IMR-90 (cell line): ENCODE results near the gene CLEC4A. TPM values are rescaled to one million over a fixed set of nuclear protein-coding genes. Genes with fewer than 3 reads are reported as not detected.

Source experiments
- ATAC-seq: fragments of 200-7000 bp; cut with Tn5 transposase; 2 replicates; pipeline ENCODE4 v1.9.1; 2020; ENCODE audit warnings: low read depth, mild to moderate bottlenecking, moderate library complexity
- BruUV-seq: library from RNA; stranded (reverse); fragments of 400-500 nt; replicated peaks from 2 replicates; lab custom pipeline; 2021; lab: Mats Ljungman, UMichigan
- CTCF ChIA-PET: fragments of 300-600 bp; formaldehyde crosslinking; extraction: SDS; loops from one replicate; lab custom pipeline; 2021; ENCODE audit warnings: antibody characterized with exemption; lab: Yijun Ruan, JAX
- POLR2A ChIA-PET: fragments of 300-600 bp; sonication (Branson Sonifier 250); formaldehyde crosslinking; loops from one replicate; lab custom pipeline; 2022; ENCODE audit warnings: antibody characterized with exemption; ENCODE audit not compliant: unreplicated experiment; lab: Charles Lee
- DNase-seq: peaks from one replicate; pipeline ENCODE4 v3.0.0; 2013
- H2AFZ ChIP-seq: replicated peaks from 2 replicates; pipeline ENCODE3; 2013; ENCODE audit warnings: low read length, mild to moderate bottlenecking; ENCODE audit not compliant: poor library complexity
- H2AK5ac ChIP-seq: 2 replicates; pipeline ENCODE4 v1.6.1; 2013; ENCODE audit warnings: low read depth, low read length, inconsistent platforms
- H2AK9ac ChIP-seq: replicated peaks from 2 replicates; pipeline ENCODE3; 2013; ENCODE audit warnings: mild to moderate bottlenecking, low read depth, low read length, moderate library complexity; ENCODE audit not compliant: poor library complexity
- H2BK120ac ChIP-seq: 2 replicates; pipeline ENCODE4 v1.6.1; 2013; ENCODE audit warnings: low read depth, low read length, inconsistent platforms
- H2BK15ac ChIP-seq: 3 replicates; pipeline ENCODE4 v1.6.1; 2013; ENCODE audit warnings: low read depth, low read length, inconsistent platforms
- H2BK20ac ChIP-seq: 2 replicates; pipeline ENCODE4 v1.6.1; 2013; ENCODE audit warnings: low read depth, mild to moderate bottlenecking, inconsistent platforms, low read length, moderate library complexity
- H2BK5ac ChIP-seq: 2 replicates; pipeline ENCODE4 v1.6.1; 2013; ENCODE audit warnings: mild to moderate bottlenecking, low read depth, low read length, inconsistent platforms; ENCODE audit not compliant: poor library complexity, severe bottlenecking
- H3K14ac ChIP-seq: replicated peaks from 2 replicates; pipeline ENCODE4 v1.6.1; 2013; ENCODE audit warnings: low read depth, low read length, inconsistent platforms
- H3K18ac ChIP-seq: 2 replicates; pipeline ENCODE4 v1.6.1; 2013; ENCODE audit warnings: low read depth, low read length, control low read depth
- H3K23ac ChIP-seq: 2 replicates; pipeline ENCODE4 v1.6.1; 2013; ENCODE audit warnings: low read depth, low read length, inconsistent platforms
- H3K27ac ChIP-seq: 2 replicates; pipeline ENCODE4 v1.5.1; 2013; ENCODE audit warnings: mild to moderate bottlenecking, control low read depth, low read length; ENCODE audit not compliant: insufficient read depth
- H3K27me3 ChIP-seq: 2 replicates; pipeline ENCODE4 v1.6.1; 2013; ENCODE audit warnings: low read length; ENCODE audit not compliant: control insufficient read depth, insufficient read depth
- H3K36me3 ChIP-seq: 2 replicates; pipeline ENCODE4 v1.6.1; 2013; ENCODE audit warnings: low read length, mixed read lengths; ENCODE audit not compliant: control insufficient read depth, insufficient read depth
- H3K4ac ChIP-seq: 2 replicates; pipeline ENCODE4 v1.6.1; 2013; ENCODE audit warnings: low read depth, low read length, inconsistent platforms
- H3K4me1 ChIP-seq: 2 replicates; pipeline ENCODE4 v1.6.1; 2013; ENCODE audit warnings: low read length, mixed read lengths; ENCODE audit not compliant: control insufficient read depth, insufficient read depth
- H3K4me2 ChIP-seq: 2 replicates; pipeline ENCODE4 v1.6.1; 2013; ENCODE audit warnings: low read depth, mild to moderate bottlenecking, control low read depth, low read length, moderate library complexity
- H3K4me3 ChIP-seq: 2 replicates; pipeline ENCODE4 v1.5.1; 2013; ENCODE audit warnings: low read depth, mild to moderate bottlenecking, control low read depth, low read length, moderate library complexity; ENCODE audit not compliant: insufficient read depth
- H3K56ac ChIP-seq: 2 replicates; pipeline ENCODE4 v1.6.1; 2013; ENCODE audit warnings: low read length, inconsistent platforms; ENCODE audit not compliant: insufficient read depth; ENCODE audit errors: extremely low read depth
- H3K79me1 ChIP-seq, 2 experiments: 2 replicates each; pipeline ENCODE4 v1.6.1; 2013; ENCODE audit warnings: low read length in 2 of 2, inconsistent platforms in 1 of 2, low read depth in 1 of 2
- H3K9ac ChIP-seq: 2 replicates; pipeline ENCODE4 v1.6.1; 2013; ENCODE audit warnings: low read depth, low read length, control low read depth
- H3K9me1 ChIP-seq: 2 replicates; pipeline ENCODE4 v1.6.1; 2013; ENCODE audit warnings: low read length, inconsistent platforms; ENCODE audit not compliant: insufficient read depth
- H3K9me3 ChIP-seq: 2 replicates; pipeline ENCODE4 v1.6.1; 2013; ENCODE audit warnings: low read length; ENCODE audit not compliant: control insufficient read depth, insufficient read depth
- H4K20me1 ChIP-seq: 2 replicates; pipeline ENCODE4 v1.6.1; 2013; ENCODE audit warnings: low read length, inconsistent platforms; ENCODE audit not compliant: insufficient read depth
- H4K5ac ChIP-seq: 2 replicates; pipeline ENCODE4 v1.6.1; 2013; ENCODE audit warnings: mild to moderate bottlenecking, low read depth, low read length, control low read depth
- H4K8ac ChIP-seq, 2 experiments: 2 replicates each; pipeline ENCODE4 v1.6.1; 2013; ENCODE audit warnings: low read depth in 2 of 2, low read length in 2 of 2, control low read depth in 1 of 2, inconsistent platforms in 1 of 2
- H4K91ac ChIP-seq: 2 replicates; pipeline ENCODE4 v1.6.1; 2013; ENCODE audit warnings: low read depth, low read length, inconsistent platforms; ENCODE audit not compliant: insufficient read depth
- CHD1 ChIP-seq: IDR thresholded peaks from 2 replicates; pipeline ENCODE4 v1.6.1; 2012; ENCODE audit warnings: low read depth, low read length, improper control_type of control experiment
- FOS ChIP-seq: fragments of 150-350 bp; IDR thresholded peaks from 2 replicates; pipeline ENCODE4 v1.6.1; 2016; ENCODE audit warnings: low read depth, low read length
- MAZ ChIP-seq: IDR thresholded peaks from 2 replicates; pipeline ENCODE4 v1.6.1; 2012; ENCODE audit warnings: low read depth, mild to moderate bottlenecking, low read length, improper control_type of control experiment, moderate library complexity, borderline replicate concordance
- NFE2L2 ChIP-seq: fragments of 150-350 bp; IDR thresholded peaks from 2 replicates; pipeline ENCODE4 v1.6.1; 2016; ENCODE audit warnings: low read depth, mild to moderate bottlenecking, low read length
- POLR2A ChIP-seq: IDR thresholded peaks from 2 replicates; pipeline ENCODE4 v1.6.1; 2012; ENCODE audit warnings: mild to moderate bottlenecking, low read depth, low read length
- RCOR1 ChIP-seq: IDR thresholded peaks from 2 replicates; pipeline ENCODE4 v1.6.1; 2012; ENCODE audit warnings: mild to moderate bottlenecking, low read length, improper control_type of control experiment; ENCODE audit not compliant: insufficient replicate concordance
- SMC3 ChIP-seq: fragments of 150-350 bp; IDR thresholded peaks from 2 replicates; pipeline ENCODE4 v1.6.1; 2016; ENCODE audit warnings: low read depth, mild to moderate bottlenecking, antibody characterized with exemption, low read length, moderate library complexity
- WGBS, 2 experiments: methylation state at CpG; one replicate each; pipeline versions ENCODE4 v1.1.5 to v1.1.7; 2013; ENCODE audit warnings: missing lambda C conversion rate in 2 of 2; ENCODE audit not compliant: insufficient read length in 1 of 2; ENCODE audit errors: extremely low coverage in 2 of 2; 5-methylcytosine and 5-hydroxymethylcytosine counted together
- dilution Hi-C: fragments of 300-500 bp; cut with HindIII; formaldehyde crosslinking; loops from one replicate; pipeline ENCODE4 v1.14.3; 2018; ENCODE audit warnings: low sequenced_read_pairs; ENCODE audit not compliant: unreplicated experiment
- in situ Hi-C: fragments of 300-500 bp; cut with MboI; formaldehyde crosslinking; loops from 3 replicates; pipeline ENCODE4 v1.14.3; 2019; ENCODE audit warnings: low sequenced_read_pairs, inconsistent platforms, mixed read lengths
- intact Hi-C: fragments of 100-400 bp; cut with micrococcal nuclease; formaldehyde crosslinking; loops from 2 replicates; pipeline ENCODE4 v1.10.0; 2022
- polyA plus RNA-seq, 3 experiments: library from polyadenylated mRNA; depleted of rRNA; stranded (reverse); fragments of >200 nt; gene quantifications; 2 replicates each; pipeline ENCODE4 v1.2.3, GENCODE V29; 2012; ENCODE audit warnings: low replicate concordance in 1 of 3
- total RNA-seq: library from RNA; depleted of rRNA; stranded (reverse); fragments of >200 nt; gene quantifications from 2 replicates; pipeline ENCODE4 v1.2.3, GENCODE V29; 2012

The CLEC4A gene
- total and polyA plus RNA-seq, 2 of the 4 experiments (the other 2 are of a cell fraction): 0.29 TPM; not detected in 1

GRCh38 chr12:8096281-8096915 is 27.0 kb upstream of the CLEC4A start:
- CTCF ChIA-PET: no interaction called here
- BruUV-seq: no TSS peak
- no peak for ATAC-seq

More at GRCh38 chr12:8096281-8096915, 27.0 kb upstream of the CLEC4A start:
- no peak overlapping the region for H3K56ac ChIP-seq
- no peak overlapping the region for H2AFZ ChIP-seq
- no peak overlapping the region for H4K91ac ChIP-seq
- no peak overlapping the region for H2BK20ac ChIP-seq
- no peak overlapping the region for H3K4ac ChIP-seq
- peaks cover 33% of the 10 kb centered on the region for H3K36me3 ChIP-seq
- H3K9me3 ChIP-seq: no peaks in the 10 kb centered on the region
- no peak overlapping the region for H4K8ac ChIP-seq
- no peak overlapping the region for H2BK120ac ChIP-seq
- no peak overlapping the region for H2BK5ac ChIP-seq
- H3K4me2 ChIP-seq: no peak overlapping the region
- POLR2A ChIA-PET: no interaction called here
- no CpG with 5 or more reads among the region's 2 CpGs for WGBS, 2 experiments
- no peak overlapping the region for H3K14ac ChIP-seq
- H2BK15ac ChIP-seq: no peak overlapping the region
- H3K23ac ChIP-seq: no peak overlapping the region
- no peaks in the 10 kb centered on the region for H4K20me1 ChIP-seq
- in situ Hi-C loops (no loop called here), intact Hi-C loops (no loop called here), dilution Hi-C loops (no loop called here)
- H3K79me1 ChIP-seq: peaks cover 0 to 3% of the 10 kb centered on the region in 2 experiments; a peak in 1 of 4 replicates
- no peak overlapping the region for H3K4me3 ChIP-seq
- no peak overlapping the region for H4K5ac ChIP-seq
- H3K18ac ChIP-seq: no peak overlapping the region
- no peaks in the 10 kb centered on the region for H3K4me1 ChIP-seq
- DNase-seq: no peak
- H3K9ac ChIP-seq: no peak overlapping the region
- TF ChIP-seq RCOR1 (no peak), CHD1 (no peak), FOS (no peak), MAZ (no peak), POLR2A (no peak), NFE2L2 (no peak), SMC3 (no peak)
- no peak overlapping the region for H2AK5ac ChIP-seq
- no peak overlapping the region for H3K27ac ChIP-seq
- no peak overlapping the region for H2AK9ac ChIP-seq
- no peaks in the 10 kb centered on the region for H3K9me1 ChIP-seq
- H3K27me3 ChIP-seq: no peaks in the 10 kb centered on the region
